ENCODE measurements around the gene UCMA. TPM values are rescaled to one million over a fixed set of nuclear protein-coding genes. Genes with fewer than 3 reads are reported as not detected.

UCMA gene
- total and polyA plus RNA-seq, 10 of the 15 experiments (the other 5 are each of a cell fraction or from before 2014, with no cell fraction given) = 0.15 TPM; not detected in 9

GRCh38 chr10:13184730-13185514, 49.3 kb downstream of the UCMA start (continued):
- TF ChIP-seq ZBTB4 (CRISPR knock-in tag; IDR thresholded peaks at IDR 0.05) (no peak), ZBED1 (IDR thresholded peaks at IDR 0.05; ENCODE audit: borderline replicate concordance) (no peak), ZSCAN29 (IDR thresholded peaks at IDR 0.05) (no peak), TBL1XR1 (IDR thresholded peaks at IDR 0.05; ENCODE audit: low read depth, low read length) (no peak), CBX3 (IDR thresholded peaks at IDR 0.05; ENCODE audit: borderline replicate concordance, low read depth) (no peak)

- Histone ChIP-seq H3K79me2 (ENCODE audit: control insufficient read depth, insufficient read depth, low read length) (no peaks in the 10 kb centered on the region), H2AFZ (ENCODE audit: control insufficient read depth, low read depth, low read length) (no peak overlapping the region), H3K27me3 (replicated peaks in 1 of 2; ENCODE audit: control insufficient read depth in 2 of 2, insufficient read depth in 2 of 2, low read length in 1 of 2) (no peaks in the 10 kb centered on the region), H3K9me3 (replicated peaks; ENCODE audit: control insufficient read depth, insufficient read depth, low read length) (peaks cover 4% of the 10 kb centered on the region; the same call in 2 of the 3 replicates), H3K4me1 (ENCODE audit: control insufficient read depth, insufficient read depth, low read length) (peaks cover 3% of the 10 kb centered on the region; the same call in 1 of the 2 replicates), H3K4me3 (no peak overlapping the region), H3K4me2 (ENCODE audit: control insufficient read depth, insufficient read depth) (no peak overlapping the region), H3K36me3 (ENCODE audit: control insufficient read depth in 2 of 2, insufficient read depth in 2 of 2, low read length in 1 of 2) (peaks cover 13 to 18% of the 10 kb centered on the region in 2 experiments), H3K9ac (ENCODE audit: control insufficient read depth, insufficient read depth, low read length) (no peak overlapping the region), H3K27ac (ENCODE audit: control insufficient read depth, insufficient read depth) (peak overlapping the region; percentile 21; the same call in 1 of the 2 replicates), H4K20me1 (ENCODE audit: control insufficient read depth, insufficient read depth) (no peaks in the 10 kb centered on the region)
- intact Hi-C loops (cut with micrococcal nuclease; ENCODE audit: unreplicated experiment) = no loop called here
- in situ Hi-C loops (cut with MboI) = no loop called here
- ChIA-PET RAD21 (ENCODE audit: unreplicated experiment) (no interaction called here), POLR2A (no interaction called here), SMC1A (ENCODE audit: uncharacterized antibody, unreplicated experiment) (no interaction called here), CTCF (interaction anchor here (1.4 kb wide), 1 partner anchor 24 kb away, joined by 3 read pairs; no protein-coding TSS in a partner anchor)
- DNase-seq (ENCODE audit: low read depth, low spot score) (no peak), ATAC-seq (no peak), FAIRE-seq (no peak)
- BruUV-seq (replicated peaks) = no TSS peak
- TF ChIP-seq RAD21 (IDR thresholded peaks at IDR 0.05; ENCODE audit: insufficient read depth, low read depth, low read length) = 0 out of 2 replicates have a peak, but pooled peaks have one; percentile 4
- no peak for TF ChIP-seq WRNIP1 (IDR thresholded peaks at IDR 0.05; ENCODE audit: borderline replicate concordance, low read depth, low read length)
- 100% methylated on average over 2 of the region's 2 CpGs for WGBS (ENCODE audit: insufficient coverage, insufficient replicate concordance, low lambda C conversion rate, missing lambda C conversion rate)
Measured at GRCh38 chr10:13184276-13184675, 49.9 kb downstream of the UCMA start.
